Smooth muscle cell (in vitro differentiated cells): Measurements from ENCODE around the gene TSKU. TPM values are rescaled to one million over a fixed set of nuclear protein-coding genes. Genes with fewer than 3 reads are reported as not detected.
A peak's percentile ranks its signal among the peaks of the same experiment; 100 is the strongest.

Source experiments
- DNase-seq: peaks from one replicate; lab custom pipeline; 2025; ENCODE audit not compliant: unreplicated experiment; lab: John Stamatoyannopoulos, UW
- H2AFZ ChIP-seq: fragments of 200-600 bp; sonication (generic); 2 replicates; pipeline ENCODE4 v1.6.0; 2016; ENCODE audit warnings: antibody characterized with exemption, low read depth, mild to moderate bottlenecking
- H3F3A ChIP-seq: fragments of 200-600 bp; sonication (generic); 2 replicates; pipeline ENCODE4 v1.6.0; 2017; ENCODE audit warnings: antibody characterized with exemption, low read depth
- H3K27ac ChIP-seq: fragments of 200-600 bp; sonication (generic); 2 replicates; pipeline ENCODE4 v1.5.1; 2016; ENCODE audit warnings: low read depth, mild to moderate bottlenecking
- H3K27me3 ChIP-seq: fragments of 200-600 bp; sonication (generic); 2 replicates; pipeline ENCODE4 v1.6.1; 2016; ENCODE audit warnings: low read depth, mild to moderate bottlenecking
- H3K36me3 ChIP-seq: fragments of 200-600 bp; sonication (generic); 2 replicates; pipeline ENCODE4 v1.5.1; 2016; ENCODE audit warnings: low read depth
- H3K4me1 ChIP-seq: fragments of 200-600 bp; sonication (generic); 2 replicates; pipeline ENCODE4 v1.5.1; 2016; ENCODE audit warnings: low read depth
- H3K4me2 ChIP-seq: fragments of 200-600 bp; sonication (generic); 2 replicates; pipeline ENCODE4 v1.6.0; 2016; ENCODE audit warnings: mild to moderate bottlenecking
- H3K4me3 ChIP-seq: fragments of 200-600 bp; sonication (generic); 2 replicates; pipeline ENCODE4 v1.5.1; 2016; ENCODE audit warnings: mild to moderate bottlenecking
- H3K79me2 ChIP-seq: fragments of 200-600 bp; sonication (generic); 2 replicates; pipeline ENCODE4 v1.6.0; 2016; ENCODE audit warnings: low read depth, mild to moderate bottlenecking
- H3K9ac ChIP-seq: fragments of 200-600 bp; sonication (generic); 2 replicates; pipeline ENCODE4 v1.6.0; 2016; ENCODE audit warnings: low read depth
- H3K9me3 ChIP-seq: fragments of 200-600 bp; sonication (generic); replicated peaks from 2 replicates; pipeline ENCODE4 v1.5.1; 2016; ENCODE audit warnings: low read depth
- H4K20me1 ChIP-seq: fragments of 200-600 bp; sonication (generic); 2 replicates; pipeline ENCODE4 v1.6.0; 2016; ENCODE audit warnings: low read depth
- WGBS: methylation state at CpG from one replicate; pipeline ENCODE4 v1.1.7; 2016; ENCODE audit warnings: low lambda C conversion rate; 5-methylcytosine and 5-hydroxymethylcytosine counted together
- polyA plus RNA-seq: library from polyadenylated mRNA; unstranded; fragments of >200 nt; fragmentation: Nextera tagmentation; extraction: Ambion mirVana; gene quantifications from 2 replicates; pipeline ENCODE4 v1.2.1, GENCODE V29; 2016
- total RNA-seq: library from RNA; depleted of rRNA; stranded (reverse); fragments of >200 nt; gene quantifications from 2 replicates; pipeline ENCODE4 v1.2.3, GENCODE V29; 2014
- TF ChIP-seq, protein P1 (sequence below): fragments of 200-600 bp; sonication (generic); IDR thresholded peaks from 2 replicates; pipeline ENCODE4 v1.5.1; 2017; ENCODE audit warnings: borderline replicate concordance, mild to moderate bottlenecking, antibody characterized with exemption; ENCODE audit not compliant: insufficient read depth, poor library complexity, severe bottlenecking

TSKU gene
- total and polyA plus RNA-seq, 2 experiments from 2014 or later = 75.2 to 144 TPM

GRCh38 chr11:76791861-76792260, 8.7 kb downstream of the TSKU start:
- peak overlapping the region; percentile 74 for H3K4me2 ChIP-seq
- peaks cover 95% of the 10 kb centered on the region for H3K79me2 ChIP-seq
- no peaks in the 10 kb centered on the region for H3K9me3 ChIP-seq
- H3F3A ChIP-seq = peaks cover 19% of the 10 kb centered on the region
- DNase-seq = no peak
- TF ChIP-seq, protein P1, sequence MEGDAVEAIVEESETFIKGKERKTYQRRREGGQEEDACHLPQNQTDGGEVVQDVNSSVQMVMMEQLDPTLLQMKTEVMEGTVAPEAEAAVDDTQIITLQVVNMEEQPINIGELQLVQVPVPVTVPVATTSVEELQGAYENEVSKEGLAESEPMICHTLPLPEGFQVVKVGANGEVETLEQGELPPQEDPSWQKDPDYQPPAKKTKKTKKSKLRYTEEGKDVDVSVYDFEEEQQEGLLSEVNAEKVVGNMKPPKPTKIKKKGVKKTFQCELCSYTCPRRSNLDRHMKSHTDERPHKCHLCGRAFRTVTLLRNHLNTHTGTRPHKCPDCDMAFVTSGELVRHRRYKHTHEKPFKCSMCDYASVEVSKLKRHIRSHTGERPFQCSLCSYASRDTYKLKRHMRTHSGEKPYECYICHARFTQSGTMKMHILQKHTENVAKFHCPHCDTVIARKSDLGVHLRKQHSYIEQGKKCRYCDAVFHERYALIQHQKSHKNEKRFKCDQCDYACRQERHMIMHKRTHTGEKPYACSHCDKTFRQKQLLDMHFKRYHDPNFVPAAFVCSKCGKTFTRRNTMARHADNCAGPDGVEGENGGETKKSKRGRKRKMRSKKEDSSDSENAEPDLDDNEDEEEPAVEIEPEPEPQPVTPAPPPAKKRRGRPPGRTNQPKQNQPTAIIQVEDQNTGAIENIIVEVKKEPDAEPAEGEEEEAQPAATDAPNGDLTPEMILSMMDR = no peak
- WGBS = 62% methylated on average over 6 of the region's 6 CpGs
- H3K4me3 ChIP-seq = no peak overlapping the region
- no peak overlapping the region for H3K9ac ChIP-seq
- H4K20me1 ChIP-seq = peaks cover 100% of the 10 kb centered on the region
- peak overlapping the region; percentile 74 for H3K27ac ChIP-seq
- H3K27me3 ChIP-seq = no peaks in the 10 kb centered on the region
- no peak overlapping the region for H2AFZ ChIP-seq
- peaks cover 43% of the 10 kb centered on the region for H3K4me1 ChIP-seq
- H3K36me3 ChIP-seq = no peaks in the 10 kb centered on the region

- H3K79me2 ChIP-seq = peaks cover 90% of the 10 kb centered on the region
- peak overlapping the region; percentile 74 for H3K4me2 ChIP-seq
- no peaks in the 10 kb centered on the region for H3K9me3 ChIP-seq
- H3F3A ChIP-seq = peaks cover 19% of the 10 kb centered on the region
- no peaks in the 10 kb centered on the region for H3K36me3 ChIP-seq
- peaks cover 38% of the 10 kb centered on the region for H3K4me1 ChIP-seq
- H4K20me1 ChIP-seq = peaks cover 100% of the 10 kb centered on the region
- no peak overlapping the region for H3K9ac ChIP-seq
- no peak for DNase-seq
- H3K27me3 ChIP-seq = no peaks in the 10 kb centered on the region
- TF ChIP-seq, protein P1 = no peak
- no peak overlapping the region for H3K4me3 ChIP-seq
- no peak overlapping the region for H2AFZ ChIP-seq
- peak overlapping the region; percentile 74 for H3K27ac ChIP-seq
- WGBS = 82% methylated on average over 13 of the region's 13 CpGs
Measured at GRCh38 chr11:76792505-76793264, 9.5 kb downstream of the TSKU start.

DNA sequence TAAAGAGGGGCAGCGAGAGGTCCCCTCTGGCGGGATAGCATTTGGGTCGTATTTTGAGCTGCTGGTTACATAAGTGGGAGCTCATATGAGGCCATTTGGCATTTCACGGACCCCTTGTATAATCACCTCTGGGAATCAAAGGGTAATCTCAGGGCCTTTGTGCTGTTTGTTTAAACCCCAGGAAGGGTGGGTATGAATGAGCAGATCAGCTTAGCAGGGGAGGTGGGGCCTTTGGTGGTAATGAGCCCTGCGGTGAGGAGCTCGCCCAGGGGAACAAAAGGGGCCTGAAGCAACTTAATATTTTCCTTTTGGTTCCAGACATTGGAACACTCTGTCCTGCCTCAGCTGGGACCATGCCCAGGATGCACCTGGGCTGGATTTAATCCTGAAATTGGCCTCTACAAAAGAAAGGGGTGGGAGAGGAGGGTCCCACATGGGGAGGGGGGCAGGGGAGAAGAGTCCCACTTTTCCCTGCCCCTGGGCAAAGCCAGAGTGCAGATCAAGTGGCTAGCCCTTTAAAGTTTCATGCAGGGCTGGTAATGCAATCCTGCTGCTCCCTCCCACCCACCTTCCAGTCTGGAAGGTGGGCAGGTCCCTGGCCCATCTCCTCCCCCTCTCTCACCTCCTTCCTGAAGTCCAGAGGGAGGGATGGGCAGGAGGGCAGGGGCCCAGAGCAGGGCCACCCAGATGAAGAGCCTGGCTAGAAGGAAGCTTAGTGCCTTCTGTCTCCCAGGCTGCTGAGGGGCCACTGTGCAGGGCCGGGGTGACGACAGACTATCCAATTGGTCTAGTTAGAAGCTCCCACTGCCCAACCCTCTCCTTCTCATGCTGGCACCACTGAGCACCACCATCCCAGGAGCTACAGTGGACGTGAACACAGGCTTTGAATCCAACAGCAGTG, 10.5 kb downstream of the TSKU start:
- 64% methylated on average over 9 of the region's 9 CpGs for WGBS
- TF ChIP-seq, protein P1 = no peak
- H3F3A ChIP-seq = peaks cover 16% of the 10 kb centered on the region
- no peak overlapping the region for H3K4me3 ChIP-seq
- H4K20me1 ChIP-seq = peaks cover 100% of the 10 kb centered on the region
- no peaks in the 10 kb centered on the region for H3K9me3 ChIP-seq
- no peaks in the 10 kb centered on the region for H3K36me3 ChIP-seq
- H3K9ac ChIP-seq = no peak overlapping the region
- no peak overlapping the region for H2AFZ ChIP-seq
- peaks cover 81% of the 10 kb centered on the region for H3K79me2 ChIP-seq
- DNase-seq = no peak
- peak overlapping the region; percentile 74 for H3K27ac ChIP-seq
- H3K4me1 ChIP-seq = peaks cover 30% of the 10 kb centered on the region
- peak overlapping the region; percentile 74 for H3K4me2 ChIP-seq
- H3K27me3 ChIP-seq = no peaks in the 10 kb centered on the region
